ENCODE data around the gene PGM2. TPM values are rescaled to one million over a fixed set of nuclear protein-coding genes. Genes with fewer than 3 reads are reported as not detected.
"Not testable (repeated sequence)": the region's sequence is repeated elsewhere in the genome, so short reads cannot be mapped to it uniquely, and the experiment has no call there.

PGM2 gene
- polyA plus RNA-seq, 1 of the 3 experiments (the other 2 are of a cell fraction), result 12.7 TPM

GRCh38 chr4:37780444-37781130 lies 45.9 kb upstream of the PGM2 start:
- Histone ChIP-seq H3K4me1 (ENCODE audit: control insufficient read depth in 1 of 2, insufficient read depth in 2 of 2, low read depth in 1 of 2, low read length in 1 of 2) (no peaks in the 10 kb centered on the region), H3K36me3 (replicated peaks in 1 of 2; ENCODE audit: control insufficient read depth in 1 of 2, insufficient read depth in 2 of 2, low read length in 1 of 2) (no peaks in the 10 kb centered on the region), H2AFZ (ENCODE audit: low read depth) (no peak overlapping the region), H3K27ac (ENCODE audit: low read depth in 2 of 2, low read length in 1 of 2) (no peak overlapping the region), H3K9me3 (no peaks in the 10 kb centered on the region), H3K79me2 (ENCODE audit: insufficient read depth) (no peaks in the 10 kb centered on the region), H3K4me3 (ENCODE audit: low read depth in 2 of 2, low read length in 1 of 2) (no peak overlapping the region), H3K9ac (no peak overlapping the region), H3K27me3 (ENCODE audit: insufficient read depth) (no peaks in the 10 kb centered on the region; the same call in 1 of the 2 replicates), H3K9me2 (no peaks in the 10 kb centered on the region), H3F3A (replicated peaks; ENCODE audit: insufficient read depth) (no peaks in the 10 kb centered on the region), H4K20me1 (ENCODE audit: insufficient read depth) (no peaks in the 10 kb centered on the region), H3K4me2 (no peak overlapping the region)
- ChIA-PET CTCF (interaction anchor here (2.1 kb wide), 1 partner anchor 177 kb away, joined by 10 read pairs; no protein-coding TSS in a partner anchor), POLR2A (no interaction called here)
- TF ChIP-seq MAX (IDR thresholded peaks at IDR 0.05; ENCODE audit: low read depth), result no peak
- no peak for TF ChIP-seq GATA2 (CRISPR knock-in tag; IDR thresholded peaks at IDR 0.05)
- no peak for TF ChIP-seq FOXM1 (IDR thresholded peaks at IDR 0.05; ENCODE audit: low read depth)
- no peak for TF ChIP-seq GABPA (IDR thresholded peaks at IDR 0.05; ENCODE audit: low read depth)
- TF ChIP-seq CHD2 (IDR thresholded peaks at IDR 0.05; ENCODE audit: low read length, partially characterized antibody), result no peak
- peak; percentile 26; the same call in 1 of the 2 replicates for TF ChIP-seq RAD21 (IDR thresholded peaks at IDR 0.05; ENCODE audit: low read length)
- WGBS (ENCODE audit: low lambda C conversion rate), result 64% methylated on average over 4 of the region's 4 CpGs
- DNase-seq, result no peak

GRCh38 chr4:37781131-37781455 lies 45.4 kb upstream of the PGM2 start:
- Histone ChIP-seq H3K4me1 (ENCODE audit: control insufficient read depth in 1 of 2, insufficient read depth in 2 of 2, low read depth in 1 of 2, low read length in 1 of 2) (no peaks in the 10 kb centered on the region), H3K27ac (ENCODE audit: low read depth in 2 of 2, low read length in 1 of 2) (no peak overlapping the region), H3K79me2 (ENCODE audit: insufficient read depth) (no peaks in the 10 kb centered on the region), H3F3A (replicated peaks; ENCODE audit: insufficient read depth) (no peaks in the 10 kb centered on the region), H3K36me3 (replicated peaks in 1 of 2; ENCODE audit: control insufficient read depth in 1 of 2, insufficient read depth in 2 of 2, low read length in 1 of 2) (no peaks in the 10 kb centered on the region), H3K9me2 (no peaks in the 10 kb centered on the region), H3K9me3 (no peaks in the 10 kb centered on the region), H4K20me1 (ENCODE audit: insufficient read depth) (no peaks in the 10 kb centered on the region), H3K27me3 (ENCODE audit: insufficient read depth) (no peaks in the 10 kb centered on the region; the same call in 1 of the 2 replicates), H3K4me3 (ENCODE audit: low read depth in 2 of 2, low read length in 1 of 2) (no peak overlapping the region), H3K4me2 (no peak overlapping the region), H2AFZ (ENCODE audit: low read depth) (no peak overlapping the region), H3K9ac (no peak overlapping the region)
- ChIA-PET CTCF (interaction anchor here (2.1 kb wide), 1 partner anchor 178 kb away, joined by 10 read pairs; no protein-coding TSS in a partner anchor), POLR2A (no interaction called here)
- TF ChIP-seq EZH2phosphoT487 (IDR thresholded peaks at IDR 0.05; ENCODE audit: borderline replicate concordance, low read depth), result no peak
- TF ChIP-seq MAX (IDR thresholded peaks at IDR 0.05; ENCODE audit: low read depth), result no peak
- TF ChIP-seq GABPA (IDR thresholded peaks at IDR 0.05; ENCODE audit: low read depth), result no peak
- TF ChIP-seq REST (IDR thresholded peaks at IDR 0.05; ENCODE audit: low read depth, low read length), result no peak
- TF ChIP-seq MEF2A (IDR thresholded peaks at IDR 0.05; ENCODE audit: borderline replicate concordance, low read depth), result no peak
- no peak for DNase-seq
- 55% methylated on average over 2 of the region's 2 CpGs for WGBS (ENCODE audit: low lambda C conversion rate)

- H3K9ac ChIP-seq; H3K9me3 ChIP-seq; H3K4me1 ChIP-seq (ENCODE audit: control insufficient read depth in 1 of 2, insufficient read depth in 2 of 2, low read depth in 1 of 2, low read length in 1 of 2); H3K9me2 ChIP-seq; H4K20me1 ChIP-seq (ENCODE audit: insufficient read depth); DNase-seq; H3K36me3 ChIP-seq (replicated peaks in 1 of 2; ENCODE audit: control insufficient read depth in 1 of 2, insufficient read depth in 2 of 2, low read length in 1 of 2); POLR2A ChIA-PET; H3F3A ChIP-seq (replicated peaks; ENCODE audit: insufficient read depth); H2AFZ ChIP-seq (ENCODE audit: low read depth); H3K79me2 ChIP-seq (ENCODE audit: insufficient read depth); H3K4me3 ChIP-seq (ENCODE audit: low read depth in 2 of 2, low read length in 1 of 2); H3K27ac ChIP-seq (ENCODE audit: low read depth in 2 of 2, low read length in 1 of 2); H3K4me2 ChIP-seq: not testable (repeated sequence)
- H3K27me3 ChIP-seq (ENCODE audit: insufficient read depth), result peaks cover 15% of the 10 kb centered on the region; the same call in 1 of the 2 replicates
- 10% methylated on average over 2 of the region's 2 CpGs for WGBS (ENCODE audit: low lambda C conversion rate)
- CTCF ChIA-PET, result interaction anchor here (1.4 to 1.8 kb wide), 2 partner anchors 8 to 183 kb away, joined by 5 to 6 read pairs; no protein-coding TSS in a partner anchor
Measured at GRCh38 chr4:37786267-37786666, 40.2 kb upstream of the PGM2 start.

GRCh38 chr4:37787883-37788460 lies 38.5 kb upstream of the PGM2 start:
- H3K27ac ChIP-seq (ENCODE audit: low read depth in 2 of 2, low read length in 1 of 2); H2AFZ ChIP-seq (ENCODE audit: low read depth); H3K36me3 ChIP-seq (replicated peaks in 1 of 2; ENCODE audit: control insufficient read depth in 1 of 2, insufficient read depth in 2 of 2, low read length in 1 of 2); H3K9me2 ChIP-seq; H3K9me3 ChIP-seq; H4K20me1 ChIP-seq (ENCODE audit: insufficient read depth); H3K4me1 ChIP-seq (ENCODE audit: control insufficient read depth in 1 of 2, insufficient read depth in 2 of 2, low read depth in 1 of 2, low read length in 1 of 2); H3K4me2 ChIP-seq; H3F3A ChIP-seq (replicated peaks; ENCODE audit: insufficient read depth); H3K9ac ChIP-seq; POLR2A ChIA-PET; H3K4me3 ChIP-seq (ENCODE audit: low read depth in 2 of 2, low read length in 1 of 2); DNase-seq; H3K79me2 ChIP-seq (ENCODE audit: insufficient read depth): not testable (repeated sequence)
- WGBS (ENCODE audit: low lambda C conversion rate), result 57% methylated on average over 3 of the region's 3 CpGs
- CTCF ChIA-PET, result interaction anchor here (2.3 kb wide), 1 partner anchor 185 kb away, joined by 14 read pairs; no protein-coding TSS in a partner anchor
- peaks cover 15% of the 10 kb centered on the region; the same call in 1 of the 2 replicates for H3K27me3 ChIP-seq (ENCODE audit: insufficient read depth)

Data from SK-N-SH (cell line).